Stimulated activated CD4-positive, alpha-beta T cell treated with anti-CD3 and anti-CD28 coated beads, TNF-alpha, amount 100 ng/mL, for 1 hour (primary cell): ENCODE results near the gene HDAC8.
"Not testable (repeated sequence)": the region's sequence is repeated elsewhere in the genome, so short reads cannot be mapped to it uniquely, and the experiment has no call there.

Experiments
- DNase-seq, 3 donors: peaks; one replicate each; pipeline ENCODE4 v3.0.0-alpha.2; 2020; ENCODE audit warnings: low read depth in 3 of 3, low spot score in 1 of 3

HDAC8 gene

GRCh38 chrX:72536542-72536941 is 36.1 kb downstream of the HDAC8 start:
- no peak for DNase-seq

- no peak for DNase-seq
Measured at GRCh38 chrX:72532366-72532765, 40.3 kb downstream of the HDAC8 start.

- DNase-seq = no peak
Measured at GRCh38 chrX:72526534-72527508, 45.8 kb downstream of the HDAC8 start.

GRCh38 chrX:72498782-72499181 is 73.9 kb downstream of the HDAC8 start:
- no peak for DNase-seq

- no peak for DNase-seq
Measured at GRCh38 chrX:72495046-72495445, 77.6 kb downstream of the HDAC8 start.

GRCh38 chrX:72492499-72492898 is 80.1 kb downstream of the HDAC8 start:
- no peak for DNase-seq

GRCh38 chrX:72490221-72490620 is 82.4 kb downstream of the HDAC8 start:
- DNase-seq = not testable (repeated sequence)

GRCh38 chrX:72487661-72488060 is 85.0 kb downstream of the HDAC8 start:
- DNase-seq = no peak

GRCh38 chrX:72479324-72480274 is 93.0 kb downstream of the HDAC8 start:
- DNase-seq = no peak

GRCh38 chrX:72478853-72479252 is 93.8 kb downstream of the HDAC8 start:
- DNase-seq = no peak

- no peak for DNase-seq
Measured at GRCh38 chrX:72478351-72478750, 94.3 kb downstream of the HDAC8 start.

GRCh38 chrX:72477781-72478181 is 94.9 kb downstream of the HDAC8 start:
- DNase-seq = no peak

- DNase-seq = no peak
Measured at GRCh38 chrX:72477376-72477775, 95.3 kb downstream of the HDAC8 start.

- no peak for DNase-seq
Measured at GRCh38 chrX:72475952-72476668, 96.5 kb downstream of the HDAC8 start.

- DNase-seq = no peak
Measured at GRCh38 chrX:72475338-72475737, 97.3 kb downstream of the HDAC8 start.

- DNase-seq = no peak
Measured at GRCh38 chrX:72470532-72471223, 102.0 kb downstream of the HDAC8 start.

- DNase-seq = no peak
Measured at GRCh38 chrX:72470117-72470516, 102.5 kb downstream of the HDAC8 start.

GRCh38 chrX:72468607-72469006 is 104.0 kb downstream of the HDAC8 start:
- DNase-seq = no peak

GRCh38 chrX:72467135-72467534 is 105.5 kb downstream of the HDAC8 start:
- DNase-seq = no peak

- no peak for DNase-seq
Measured at GRCh38 chrX:72466493-72466892, 106.2 kb downstream of the HDAC8 start.
